Psoas muscle (tissue), 8 donors: ENCODE data around the gene RAPGEF6. TPM values are rescaled to one million over a fixed set of nuclear protein-coding genes. Genes with fewer than 3 reads are reported as not detected.
A peak's percentile ranks its signal among the peaks of the same experiment; 100 is the strongest.
"Not testable (repeated sequence)": the region's sequence is repeated elsewhere in the genome, so short reads cannot be mapped to it uniquely, and the experiment has no call there.

Source experiments
- ATAC-seq, 4 donors: fragments of 200-7000 bp; cut with Tn5 transposase; one replicate each; pipeline ENCODE4 v1.9.1; 2020; ENCODE audit warnings: moderate library complexity in 3 of 4, mild to moderate bottlenecking in 2 of 4
- DNase-seq, 2 donors: peaks; one replicate each; pipeline ENCODE4 v3.0.0-alpha.2; 2020
- H3K27ac ChIP-seq: fragments of 200-600 bp; one replicate; pipeline ENCODE4 v1.8.0; 2022
- H3K27me3 ChIP-seq, 3 donors: fragments of 200-600 bp in 1 of 3; one replicate each; pipeline versions ENCODE4 v1.6.1 to v1.8.0; 2013 to 2022; ENCODE audit warnings: low read length in 2 of 3, mild to moderate bottlenecking in 2 of 3, moderate library complexity in 1 of 3; ENCODE audit not compliant: insufficient read depth in 3 of 3
- H3K36me3 ChIP-seq, 2 donors: fragments of 200-600 bp in 1 of 2; one replicate each; pipeline versions ENCODE4 v1.6.1 to v1.8.0; 2013 to 2022; ENCODE audit warnings: low read depth in 1 of 2, mild to moderate bottlenecking in 1 of 2, moderate library complexity in 1 of 2; ENCODE audit not compliant: insufficient read depth in 1 of 2
- H3K4me1 ChIP-seq: fragments of 200-600 bp; one replicate; pipeline ENCODE4 v1.8.0; 2022
- H3K4me3 ChIP-seq: fragments of 200-600 bp; one replicate; pipeline ENCODE4 v1.8.0; 2022; ENCODE audit warnings: mild to moderate bottlenecking
- H3K9me3 ChIP-seq: fragments of 200-600 bp; one replicate; pipeline ENCODE4 v1.8.0; 2022
- CTCF ChIP-seq: fragments of 200-600 bp; IDR thresholded peaks from one replicate; pipeline ENCODE4 v1.8.0; 2022; ENCODE audit warnings: antibody characterized with exemption
- WGBS, 3 donors: extraction: QIAGEN DNeasy Blood & Tissue Kit; methylation state at CpG; one replicate each; pipeline versions ENCODE4 v1.1.6 to v1.1.7; 2013; 5-methylcytosine and 5-hydroxymethylcytosine counted together
- intact Hi-C, 2 donors: fragments of 100-400 bp; cut with DNase I; formaldehyde crosslinking; loops; one replicate each; pipeline versions ENCODE4 v1.11.0 to v1.14.2; 2022
- polyA plus RNA-seq, 3 donors: library from polyadenylated mRNA; stranded (reverse); fragments of 200-250 nt; gene quantifications; one replicate each; pipeline ENCODE4 v1.2.3, GENCODE V29; 2013
- total RNA-seq, 4 donors: library from RNA; stranded (reverse); fragmentation: NEBNext Ultra II Directional in 2 of 4; extraction: Animal tissue kit (Norgen Biotek cat#: 25700) in 2 of 4; gene quantifications; one replicate each; pipeline versions ENCODE4 v1.2.1 to v1.2.4, GENCODE V29; 2021 to 2023
- donor health status: healthy with polysubstance abuse.
- donor health status: DM: no; HTN: no; CAD: no; lungs with moderate emphysema.
- donor health status: Bipolar disorder and iron deficiency.
- donor health status: healthy.
- donor health status: DM: yes; HTN: yes; CAD: no.
- donor health status: DM: no; HTN: no; CAD: no.
- donor health status: DM: no; HTN: no; CAD: no.
- donor health status: DM: yes; HTN: yes; CAD: no.

Gene RAPGEF6
- total and polyA plus RNA-seq, 7 donors: 1.7 to 14.1 (median 6.9) TPM

DNA sequence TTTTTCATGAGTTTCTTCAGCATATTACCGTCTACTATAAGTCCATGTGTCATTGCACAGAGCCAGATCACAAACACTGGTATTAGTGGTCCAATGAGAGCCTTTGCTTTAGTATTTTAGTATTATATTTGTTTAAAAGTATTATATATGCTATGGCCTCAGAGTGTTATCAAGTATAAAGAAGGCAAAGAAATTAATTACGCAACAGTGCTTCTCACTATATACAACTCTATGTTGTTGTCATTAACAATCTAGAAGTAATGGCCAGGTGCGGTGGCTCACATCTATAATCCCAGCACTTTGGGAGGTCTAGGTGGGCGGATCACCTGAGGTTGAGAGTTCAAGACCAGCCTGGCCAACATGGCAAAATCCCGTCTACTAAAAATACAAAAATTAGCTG is 47.1 kb upstream of the RAPGEF6 start:
- Histone ChIP-seq H3K36me3 (peaks cover 0 to 49% of the 10 kb centered on the region in 2 donors), H3K27ac (no peak overlapping the region), H3K9me3 (no peaks in the 10 kb centered on the region), H3K4me3 (no peak overlapping the region), H3K4me1 (peaks cover 6% of the 10 kb centered on the region), H3K27me3 (no peaks in the 10 kb centered on the region)
- DNase-seq (no peak), ATAC-seq (no peak)
- TF ChIP-seq CTCF: no peak
- WGBS, 3 donors: 97 to 100% (median 97%) methylated on average over 5 of the region's 5 CpGs
- intact Hi-C loops: no loop called here

GRCh38 chr5:131679911-131680310 is 44.9 kb upstream of the RAPGEF6 start:
- H3K36me3 ChIP-seq: peaks cover 0 to 59% of the 10 kb centered on the region in 2 donors
- intact Hi-C loops: no loop called here

GRCh38 chr5:131678273-131678672 is 43.2 kb upstream of the RAPGEF6 start:
- 93 to 94% (median 94%) methylated on average over 7 to 8 of the region's 10 CpGs for WGBS, 3 donors
- H3K9me3 ChIP-seq, H3K4me3 ChIP-seq, ATAC-seq, H3K27me3 ChIP-seq, intact Hi-C loops, H3K27ac ChIP-seq, DNase-seq: not testable (repeated sequence)
- peaks cover 12% of the 10 kb centered on the region for H3K4me1 ChIP-seq
- peaks cover 0 to 73% of the 10 kb centered on the region in 2 donors for H3K36me3 ChIP-seq

More at GRCh38 chr5:131679911-131680310, 44.9 kb upstream of the RAPGEF6 start:
- no peak overlapping the region for H3K4me3 ChIP-seq
- no peak for ATAC-seq
- H3K27me3 ChIP-seq: no peaks in the 10 kb centered on the region
- H3K27ac ChIP-seq: no peak overlapping the region
- no peak for TF ChIP-seq CTCF
- WGBS, 3 donors: 82 to 88% (median 84%) methylated on average over 1 of the region's 1 CpG
- DNase-seq: no peak
- H3K4me1 ChIP-seq: peaks cover 9% of the 10 kb centered on the region
- no peaks in the 10 kb centered on the region for H3K9me3 ChIP-seq

DNA sequence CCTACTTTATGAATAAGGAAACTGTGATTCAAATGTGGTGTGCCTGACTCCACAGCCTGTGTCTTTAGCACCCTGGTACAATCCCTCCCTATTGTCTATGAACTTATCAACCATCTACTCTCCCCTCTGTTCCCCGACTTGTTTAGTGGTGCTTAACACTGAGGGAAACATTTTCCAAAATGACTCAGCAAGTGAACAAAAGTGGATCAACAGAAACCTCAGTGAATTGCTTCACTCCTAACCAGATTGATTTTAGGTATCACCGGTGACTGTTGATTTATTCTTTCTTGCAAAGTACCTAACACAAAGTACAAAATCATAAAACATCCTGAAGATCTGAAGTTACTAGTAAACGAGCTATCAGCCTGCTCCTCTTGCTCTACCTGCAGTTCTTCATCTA is 42.1 kb upstream of the RAPGEF6 start:
- WGBS, 3 donors: 86 to 94% (median 89%) methylated on average over 3 of the region's 3 CpGs
- H3K27ac ChIP-seq: peak overlapping the region; percentile 25
- peaks cover 23% of the 10 kb centered on the region for H3K4me1 ChIP-seq
- ATAC-seq (no peak), DNase-seq (no peak)
- peaks cover 0 to 66% of the 10 kb centered on the region in 2 donors for H3K36me3 ChIP-seq
- no peaks in the 10 kb centered on the region for H3K9me3 ChIP-seq
- no peaks in the 10 kb centered on the region for H3K27me3 ChIP-seq
- H3K4me3 ChIP-seq: no peak overlapping the region
- intact Hi-C loops: no loop called here
- TF ChIP-seq CTCF: no peak

DNA sequence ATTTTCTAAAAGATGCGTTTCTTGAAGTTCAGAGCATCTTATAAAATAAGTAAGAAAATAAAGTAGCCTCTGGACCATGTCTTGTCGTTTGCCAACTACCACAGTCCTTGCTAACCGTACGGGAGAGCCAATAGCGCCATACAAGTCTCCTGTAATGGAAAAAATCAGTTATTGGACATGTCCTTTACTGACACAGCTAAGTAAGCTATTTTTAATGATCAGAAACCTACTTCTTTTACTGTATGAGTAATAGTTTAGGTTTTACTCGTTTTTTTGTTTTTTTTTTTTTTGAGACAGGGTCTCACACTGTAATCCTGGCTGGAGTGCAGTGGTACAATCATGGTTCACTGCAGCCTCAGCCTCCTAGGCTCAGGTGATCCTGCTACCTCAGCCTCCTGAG is 37.7 kb upstream of the RAPGEF6 start:
- Histone ChIP-seq H3K4me1 (peaks cover 38% of the 10 kb centered on the region), H3K27ac (peak overlapping the region; percentile 82), H3K9me3 (no peaks in the 10 kb centered on the region), H3K27me3 (no peaks in the 10 kb centered on the region), H3K36me3 (peaks cover 3 to 68% of the 10 kb centered on the region in 2 donors), H3K4me3 (peak overlapping the region; percentile 38)
- DNase-seq (no peak), ATAC-seq (peak in 3 of 4 donors; percentile 14 to 36 (median 25))
- intact Hi-C loops: no loop called here
- no peak for TF ChIP-seq CTCF
- WGBS, 3 donors: 42 to 58% (median 44%) methylated on average over 6 of the region's 6 CpGs
